ENCODE results near the gene HDX.
"Not testable (repeated sequence)": the region's sequence is repeated elsewhere in the genome, so short reads cannot be mapped to it uniquely, and the experiment has no call there.

Gene HDX

GRCh38 chrX:84339507-84340364 lies 162.5 kb downstream of the HDX start:
- peak; percentile 14 for DNase-seq (ENCODE audit: low read depth, low spot score)

- no peak for DNase-seq (ENCODE audit: low read depth, low spot score)
Measured at GRCh38 chrX:84336646-84337045, 165.6 kb downstream of the HDX start.

GRCh38 chrX:84335121-84335520 lies 167.1 kb downstream of the HDX start:
- DNase-seq (ENCODE audit: low read depth, low spot score): no peak

- no peak for DNase-seq (ENCODE audit: low read depth, low spot score)
Measured at GRCh38 chrX:84322083-84322827, 180.0 kb downstream of the HDX start.

- DNase-seq (ENCODE audit: low read depth, low spot score): peak; percentile 24
Measured at GRCh38 chrX:84320614-84321013, 181.6 kb downstream of the HDX start.

GRCh38 chrX:84320023-84320422 lies 182.2 kb downstream of the HDX start:
- no peak for DNase-seq (ENCODE audit: low read depth, low spot score)

- no peak for DNase-seq (ENCODE audit: low read depth, low spot score)
Measured at GRCh38 chrX:84318661-84319060, 183.6 kb downstream of the HDX start.

GRCh38 chrX:84315946-84316345 lies 186.3 kb downstream of the HDX start:
- DNase-seq (ENCODE audit: low read depth, low spot score): not testable (repeated sequence)

Data from astrocyte of the hippocampus (primary cell).